SH-SY5Y (cell line): ENCODE results near the gene FGF16.

Experiments
- GATA2 ChIP-seq: IDR thresholded peaks from 2 replicates; pipeline ENCODE4 v1.6.1; 2011; ENCODE audit warnings: mild to moderate bottlenecking, low read depth, low read length
- GATA3 ChIP-seq: IDR thresholded peaks from 2 replicates; pipeline ENCODE4 v1.6.1; 2011; ENCODE audit warnings: low read depth, mild to moderate bottlenecking, low read length, moderate library complexity

The FGF16 gene

DNA sequence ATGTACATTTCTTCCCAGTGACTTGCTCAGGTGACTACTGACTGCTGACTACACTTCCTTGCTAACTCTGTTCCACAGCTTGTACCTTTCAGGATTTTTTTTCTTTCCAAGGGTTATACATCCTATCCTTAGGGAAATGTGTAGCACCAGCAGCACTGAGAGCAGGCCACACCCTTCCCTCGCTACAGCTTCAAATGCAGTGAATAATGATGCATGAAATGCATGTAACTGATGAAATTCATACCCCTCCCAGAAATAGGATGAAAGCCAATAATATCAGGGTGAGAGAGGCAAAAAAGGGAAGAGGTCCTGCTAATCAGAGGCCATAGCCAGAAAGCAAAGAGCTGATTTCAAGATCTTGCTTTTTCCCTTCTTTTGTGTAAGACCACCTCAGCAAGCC, 6.2 kb upstream of the FGF16 start:
- TF ChIP-seq GATA2 (no peak), GATA3 (no peak)

- TF ChIP-seq GATA3, result no peak
- TF ChIP-seq GATA2, result no peak
Observed at GRCh38 chrX:77441479-77441878, 5.7 kb upstream of the FGF16 start.

- no peak for TF ChIP-seq GATA2
- no peak for TF ChIP-seq GATA3
Observed at GRCh38 chrX:77442728-77443127, 4.5 kb upstream of the FGF16 start.

DNA sequence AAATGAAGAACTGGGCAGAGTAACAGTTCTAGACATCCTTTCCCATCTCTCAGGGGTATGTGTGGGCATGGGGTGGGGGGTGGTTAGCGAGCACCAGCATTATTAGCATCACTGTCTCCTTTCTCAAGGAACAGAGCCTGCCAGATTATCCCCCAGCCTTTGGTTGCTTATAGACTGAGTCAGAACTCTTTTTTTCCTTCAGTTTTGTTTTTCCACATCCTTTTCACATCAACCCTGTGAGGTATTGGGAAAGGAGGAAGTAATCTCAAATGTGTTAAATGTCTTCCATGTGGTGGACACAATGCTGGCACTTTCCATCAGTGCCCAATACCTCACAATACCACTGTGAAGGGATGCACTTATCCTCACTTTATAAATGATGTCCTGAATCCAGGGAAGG, 3.1 kb upstream of the FGF16 start:
- no peak for TF ChIP-seq GATA2
- no peak for TF ChIP-seq GATA3

GRCh38 chrX:77444545-77444944, 2.6 kb upstream of the FGF16 start:
- TF ChIP-seq GATA2 (no peak), GATA3 (no peak)

GRCh38 chrX:77446029-77446585, 1.1 kb upstream of the FGF16 start:
- TF ChIP-seq GATA2 (no peak), GATA3 (no peak)

- TF ChIP-seq GATA2 (no peak), GATA3 (no peak)
Observed at GRCh38 chrX:77447653-77448569, 722 bp downstream of the FGF16 start.

DNA sequence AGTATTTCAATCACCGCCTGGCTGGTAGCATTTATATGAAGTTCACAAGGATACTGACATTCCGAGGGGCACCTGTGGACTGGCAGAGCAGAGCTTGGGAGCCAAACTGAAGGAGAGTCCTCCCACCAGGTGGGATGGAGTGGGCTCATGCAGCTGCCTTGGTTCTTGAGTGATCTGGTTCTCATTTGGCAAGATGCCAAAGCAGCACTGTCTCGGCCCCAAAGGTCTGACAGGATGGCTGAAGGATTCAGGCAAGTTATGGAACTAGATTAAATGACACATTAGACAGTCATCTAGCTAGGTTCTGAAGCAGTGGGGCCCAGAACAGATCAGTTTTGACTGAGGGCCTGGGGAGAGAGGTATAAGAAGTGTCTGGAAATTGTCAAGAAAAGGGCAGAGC, 3.2 kb downstream of the FGF16 start:
- no peak for TF ChIP-seq GATA3
- TF ChIP-seq GATA2, result no peak

- no peak for TF ChIP-seq GATA2
- TF ChIP-seq GATA3, result no peak
Observed at GRCh38 chrX:77450996-77451395, 3.8 kb downstream of the FGF16 start.

GRCh38 chrX:77453190-77453589, 6.0 kb downstream of the FGF16 start:
- TF ChIP-seq GATA3 (no peak), GATA2 (no peak)

DNA sequence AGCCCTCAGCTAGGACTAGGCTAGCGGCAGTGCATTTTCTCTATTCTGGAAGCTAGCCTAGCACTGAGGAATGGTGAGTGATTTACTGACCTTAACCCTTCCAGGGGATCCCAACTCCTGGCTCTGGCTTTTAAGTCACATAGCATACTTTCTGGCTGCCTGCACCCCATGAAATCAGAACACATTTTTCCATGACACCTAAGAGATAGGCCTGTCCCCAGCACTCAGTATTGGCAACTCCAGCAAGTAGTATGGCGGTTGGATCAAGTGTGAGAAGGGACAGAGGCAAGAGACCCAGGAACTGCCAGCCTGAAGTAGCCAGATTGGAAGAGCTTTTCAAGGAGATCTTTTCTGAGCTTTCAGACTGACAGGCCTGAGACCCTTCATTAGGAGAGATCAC, 8.2 kb downstream of the FGF16 start:
- TF ChIP-seq GATA2, result no peak

GRCh38 chrX:77484045-77484444, 36.9 kb downstream of the FGF16 start:
- TF ChIP-seq GATA3, result no peak
- TF ChIP-seq GATA2, result no peak

DNA sequence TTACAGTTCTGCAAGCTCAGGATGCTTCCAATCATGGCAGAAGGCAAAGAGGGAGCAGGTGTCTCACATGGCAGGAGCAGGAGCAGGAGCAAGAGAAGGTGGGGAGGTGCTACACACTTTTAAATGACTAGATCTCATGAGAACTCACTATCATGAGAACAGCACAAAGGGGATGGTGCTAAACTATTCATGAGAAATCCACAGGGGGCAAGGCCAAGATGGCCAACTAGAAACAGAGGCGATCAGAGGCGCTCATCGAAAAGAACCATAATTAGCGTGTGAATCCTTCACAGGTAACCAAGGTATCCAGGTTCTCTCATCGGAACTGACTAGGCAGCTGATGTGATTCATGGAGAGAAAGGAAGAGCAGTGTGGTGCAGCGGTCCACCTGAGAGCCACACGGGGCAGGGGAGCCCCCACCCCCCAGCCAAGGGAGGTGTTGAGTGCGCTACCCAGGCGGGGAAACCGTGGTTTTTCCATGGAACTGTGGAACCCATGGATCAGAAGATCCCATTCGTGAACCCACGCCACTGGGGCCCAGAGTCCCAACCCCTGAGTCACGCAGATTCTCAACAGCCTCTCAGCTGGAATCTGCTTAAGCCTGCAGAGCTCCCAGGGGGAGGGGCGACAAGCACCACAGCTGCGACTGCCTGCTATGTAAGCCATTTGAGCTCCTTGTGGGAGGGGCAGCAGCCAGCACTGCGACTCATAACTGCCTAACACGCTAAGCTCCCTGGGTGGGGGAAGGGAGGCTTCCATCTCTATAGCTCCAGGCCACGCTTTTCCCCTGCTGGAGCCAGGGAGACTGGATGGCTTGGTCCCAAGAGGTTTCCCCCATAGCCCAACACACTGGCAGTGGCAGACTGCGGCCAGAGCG, 46.7 kb downstream of the FGF16 start:
- no peak for TF ChIP-seq GATA3
- no peak for TF ChIP-seq GATA2

DNA sequence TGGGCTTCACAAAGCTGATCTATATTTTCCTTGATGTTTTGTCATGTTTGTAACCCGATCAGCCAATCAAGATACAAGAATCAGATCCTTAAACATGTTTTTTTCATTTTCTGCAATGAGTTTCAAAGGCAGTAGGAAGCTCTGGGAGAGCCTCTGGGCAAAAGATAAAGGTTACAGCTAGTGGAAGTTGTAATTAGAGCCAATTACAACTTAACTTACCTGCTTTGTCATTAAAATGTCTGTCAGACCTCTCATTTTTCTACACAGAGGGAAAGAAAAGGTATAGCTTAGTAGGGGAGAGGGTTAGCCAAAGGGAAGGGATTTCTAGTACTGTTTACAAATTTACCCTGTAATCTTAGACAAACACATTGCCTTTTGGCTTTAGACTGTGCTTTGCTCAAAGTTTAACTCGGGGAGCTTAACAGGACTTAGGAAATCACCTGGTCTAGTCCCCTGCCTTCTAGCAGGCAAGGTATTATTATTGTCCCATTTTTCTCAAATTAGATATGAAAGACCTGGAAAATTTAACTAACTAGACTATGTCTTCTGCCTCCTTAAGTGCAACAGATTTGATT, 55.8 kb downstream of the FGF16 start:
- TF ChIP-seq GATA2, result no peak
- no peak for TF ChIP-seq GATA3

DNA sequence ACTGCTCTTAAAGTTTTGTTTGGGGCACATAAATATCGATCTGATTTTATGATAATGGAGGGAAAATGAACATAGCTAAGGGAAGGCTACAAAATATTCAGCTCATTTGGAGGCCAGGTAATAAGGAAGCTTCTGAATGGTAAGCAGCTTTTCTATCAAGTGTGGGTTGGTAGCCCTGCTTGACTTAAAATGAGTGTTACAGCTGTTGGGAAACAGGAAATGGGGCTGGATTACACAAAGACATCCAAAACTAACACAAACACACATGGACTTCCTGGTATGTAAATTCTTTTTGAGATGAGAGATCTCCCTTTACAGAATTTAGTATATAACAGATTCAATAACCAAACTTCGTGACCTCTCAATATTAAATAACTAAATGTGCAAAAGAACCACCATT, 58.0 kb downstream of the FGF16 start:
- TF ChIP-seq GATA2 (no peak), GATA3 (no peak)
